MCF 10A (cell line): ENCODE results near the gene BBS12. TPM values are rescaled to one million over a fixed set of nuclear protein-coding genes. Genes with fewer than 3 reads are reported as not detected.

Source experiments
- BruUV-seq: library from RNA; stranded (reverse); fragments of 400-500 nt; replicated peaks from 2 replicates; lab custom pipeline; 2021; lab: Mats Ljungman, UMichigan
- CTCF ChIA-PET: fragments of 300-600 bp; sonication (Branson Sonifier 250); formaldehyde crosslinking; extraction: SDS; loops from one replicate; lab custom pipeline; 2021; ENCODE audit warnings: antibody characterized with exemption, inconsistent platforms; lab: Yijun Ruan, JAX
- POLR2A ChIA-PET: fragments of 300-600, 350-650 bp; sonication (Branson Sonifier 250); formaldehyde crosslinking; extraction: SDS; loops from one replicate; lab custom pipeline; 2020; ENCODE audit warnings: antibody characterized with exemption, inconsistent platforms; lab: Yijun Ruan, JAX
- DNase-seq: peaks from one replicate; pipeline ENCODE4 v3.0.0-alpha.2; 2018; ENCODE audit not compliant: unreplicated experiment
- H3K27ac Mint-ChIP-seq: one replicate; pipeline ENCODE4 v1.8.0; 2022; ENCODE audit warnings: mild to moderate bottlenecking, low read depth, mixed read lengths; ENCODE audit not compliant: unreplicated experiment
- H3K27me3 Mint-ChIP-seq: one replicate; pipeline ENCODE4 v1.8.0; 2022; ENCODE audit warnings: mixed read lengths; ENCODE audit not compliant: insufficient read depth, unreplicated experiment
- H3K36me3 Mint-ChIP-seq: one replicate; pipeline ENCODE4 v1.8.0; 2022; ENCODE audit warnings: mild to moderate bottlenecking, moderate library complexity, mixed read lengths; ENCODE audit not compliant: insufficient read depth, unreplicated experiment
- H3K4me1 Mint-ChIP-seq: one replicate; pipeline ENCODE4 v1.8.0; 2022; ENCODE audit warnings: mixed read lengths; ENCODE audit not compliant: insufficient read depth, unreplicated experiment
- H3K4me3 Mint-ChIP-seq: one replicate; pipeline ENCODE4 v1.8.0; 2022; ENCODE audit warnings: mild to moderate bottlenecking, moderate library complexity, mixed read lengths; ENCODE audit not compliant: unreplicated experiment
- H3K9me3 Mint-ChIP-seq: one replicate; pipeline ENCODE4 v1.8.0; 2022; ENCODE audit warnings: mixed read lengths; ENCODE audit not compliant: unreplicated experiment
- CTCF ChIP-seq: fragments of 200-600 bp; IDR thresholded peaks from one replicate; pipeline ENCODE4 v1.8.0; 2022; ENCODE audit warnings: antibody characterized with exemption, mild to moderate bottlenecking; ENCODE audit not compliant: unreplicated experiment
- intact Hi-C: fragments of 100-400 bp; cut with micrococcal nuclease; formaldehyde crosslinking; loops from 2 replicates; pipeline ENCODE4 v1.14.1; 2022
- total RNA-seq: library from RNA; stranded (reverse); gene quantifications from 2 replicates; pipeline ENCODE4 v1.2.3, GENCODE V29; 2022

BBS12 gene
- total RNA-seq, 1 experiment from 2014 or later, result 4.7 TPM

GRCh38 chr4:122765692-122766352 lies 33.3 kb downstream of the BBS12 start:
- DNase-seq, result peak; percentile 76
- TF ChIP-seq CTCF, result no peak
- Mint-ChIP-seq H3K27me3 (no peaks in the 10 kb centered on the region), H3K4me3 (peak overlapping the region; percentile 20), H3K27ac (peak overlapping the region; percentile 92), H3K36me3 (peaks cover 7% of the 10 kb centered on the region), H3K4me1 (peaks cover 15% of the 10 kb centered on the region), H3K9me3 (no peaks in the 10 kb centered on the region)
- intact Hi-C loops, result loop anchor here (1.0 kb wide), 1 partner anchor 12 kb away; no protein-coding TSS in a partner anchor
- ChIA-PET POLR2A (interaction anchor here (0.6 to 4.1 kb wide), 16 partner anchors 8 to 1405 kb away, joined by 3 to 32 read pairs (median 6); partner anchors contain the start of genes BBS12, FGF2 and NUDT6), CTCF (interaction anchor here (0.6 to 3.2 kb wide), 11 partner anchors 8 to 164 kb away, joined by 3 to 22 read pairs (median 4); partner anchors contain the start of gene NUDT6)
- no TSS peak for BruUV-seq

- ChIA-PET CTCF (interaction anchor here (0.8 to 3.2 kb wide), 8 partner anchors 8 to 156 kb away, joined by 3 to 22 read pairs (median 4); partner anchors contain the start of gene NUDT6), POLR2A (interaction anchor here (0.6 to 4.1 kb wide), 9 partner anchors 17 to 1406 kb away, joined by 3 to 23 read pairs (median 9); partner anchors contain the start of genes BBS12, FGF2 and NUDT6)
- H3K4me1 Mint-ChIP-seq, result peaks cover 15% of the 10 kb centered on the region
- intact Hi-C loops, result no loop called here
- H3K9me3 Mint-ChIP-seq, result no peaks in the 10 kb centered on the region
- BruUV-seq, result no TSS peak
- no peaks in the 10 kb centered on the region for H3K27me3 Mint-ChIP-seq
- H3K36me3 Mint-ChIP-seq, result peaks cover 7% of the 10 kb centered on the region
- no peak overlapping the region for H3K27ac Mint-ChIP-seq
- DNase-seq, result no peak
- H3K4me3 Mint-ChIP-seq, result no peak overlapping the region
- TF ChIP-seq CTCF, result no peak
Measured at GRCh38 chr4:122766353-122766705, 33.8 kb downstream of the BBS12 start.

- Mint-ChIP-seq H3K9me3 (no peaks in the 10 kb centered on the region), H3K4me3 (no peak overlapping the region), H3K4me1 (peaks cover 17% of the 10 kb centered on the region), H3K36me3 (peaks cover 7% of the 10 kb centered on the region), H3K27ac (no peak overlapping the region), H3K27me3 (no peaks in the 10 kb centered on the region)
- BruUV-seq, result no TSS peak
- DNase-seq, result no peak
- intact Hi-C loops, result no loop called here
- POLR2A ChIA-PET, result interaction anchor here (0.6 to 4.1 kb wide), 8 partner anchors 10 to 158 kb away, joined by 3 to 23 read pairs (median 9); partner anchors contain the start of genes BBS12 and FGF2
- no peak for TF ChIP-seq CTCF
- CTCF ChIA-PET, result interaction anchor here (0.7 to 2.9 kb wide), 7 partner anchors 9 to 147 kb away, joined by 3 to 12 read pairs (median 4); no protein-coding TSS in a partner anchor
Measured at GRCh38 chr4:122766950-122767349, 34.4 kb downstream of the BBS12 start.

- TF ChIP-seq CTCF, result no peak
- ChIA-PET CTCF (interaction anchor here (0.9 to 2.9 kb wide), 3 partner anchors 11 to 142 kb away, joined by 3 to 10 read pairs (median 4); no protein-coding TSS in a partner anchor), POLR2A (interaction anchor here (0.6 to 1.3 kb wide), 5 partner anchors 26 to 189 kb away, joined by 3 to 11 read pairs (median 4); partner anchors contain the start of genes BBS12 and NUDT6)
- no peaks in the 10 kb centered on the region for H3K27me3 Mint-ChIP-seq
- H3K4me1 Mint-ChIP-seq, result peaks cover 25% of the 10 kb centered on the region
- H3K27ac Mint-ChIP-seq, result peak overlapping the region; percentile 13
- intact Hi-C loops, result no loop called here
- no peak overlapping the region for H3K4me3 Mint-ChIP-seq
- H3K9me3 Mint-ChIP-seq, result no peaks in the 10 kb centered on the region
- no peaks in the 10 kb centered on the region for H3K36me3 Mint-ChIP-seq
- DNase-seq, result no peak
- BruUV-seq, result TSS peak; percentile 56
Measured at GRCh38 chr4:122771724-122772123, 39.2 kb downstream of the BBS12 start.
